Ascending aorta (tissue), 2 donors: ENCODE data around the gene UST. TPM values are rescaled to one million over a fixed set of nuclear protein-coding genes. Genes with fewer than 3 reads are reported as not detected.

Source experiments
- DNase-seq, 2 donors: peaks; one replicate each; pipeline ENCODE4 v3.0.0-alpha.2; 2019; ENCODE audit warnings: low spot score in 2 of 2
- H3K27ac ChIP-seq, 2 donors: fragments of 200-600 bp; sonication (generic); one replicate each; pipeline ENCODE4 v1.5.1; 2016 to 2017; ENCODE audit warnings: mild to moderate bottlenecking in 1 of 2
- H3K27me3 ChIP-seq: fragments of 200-600 bp; sonication (generic); one replicate; pipeline ENCODE4 v1.5.1; 2017
- H3K36me3 ChIP-seq, 2 donors: fragments of 200-600 bp; sonication (generic); one replicate each; pipeline ENCODE4 v1.5.1; 2016
- H3K4me1 ChIP-seq, 2 donors: fragments of 200-600 bp; sonication (generic); one replicate each; pipeline ENCODE4 v1.5.1; 2016 to 2017; ENCODE audit warnings: mild to moderate bottlenecking in 1 of 2
- H3K4me3 ChIP-seq, 2 donors: fragments of 200-600 bp; sonication (generic); one replicate each; pipeline ENCODE4 v1.5.1; 2016 to 2017; ENCODE audit warnings: mild to moderate bottlenecking in 1 of 2
- H3K9me3 ChIP-seq, 2 donors: fragments of 200-600 bp; sonication (generic); one replicate each; pipeline ENCODE4 v1.5.1; 2016
- CTCF ChIP-seq, 3 experiments: fragments of 200-600 bp in 2 of 3; fragments of 450-650 bp in 1 of 3; sonication (generic) in 2 of 3; IDR thresholded peaks; one replicate each; pipeline ENCODE4 v1.5.1; 2016 to 2019; ENCODE audit warnings: antibody characterized with exemption in 3 of 3, mild to moderate bottlenecking in 1 of 3, moderate library complexity in 1 of 3
- intact Hi-C: fragments of 100-400 bp; cut with DNase I; formaldehyde crosslinking; loops from one replicate; pipeline ENCODE4 v1.15.1; 2023
- total RNA-seq: library from RNA; depleted of rRNA; stranded (reverse); fragments of >200 nt; gene quantifications from one replicate; pipeline ENCODE4 v1.1.0, GENCODE V29; 2016

UST gene
- total RNA-seq, 1 donor from 2014 or later = 27.0 TPM

GRCh38 chr6:148904896-148905870 is 158.4 kb downstream of the UST start:
- intact Hi-C loops = no loop called here
- H3K27ac ChIP-seq = no peak overlapping the region
- no peak for TF ChIP-seq CTCF (IDR thresholded peaks at IDR 0.05)
- no peak for DNase-seq
- H3K4me1 ChIP-seq = no peaks in the 10 kb centered on the region
- no peaks in the 10 kb centered on the region for H3K36me3 ChIP-seq
- no peaks in the 10 kb centered on the region for H3K27me3 ChIP-seq
- no peak overlapping the region for H3K4me3 ChIP-seq
- no peaks in the 10 kb centered on the region for H3K9me3 ChIP-seq

- Histone ChIP-seq H3K9me3 (no peaks in the 10 kb centered on the region), H3K4me3 (no peak overlapping the region), H3K4me1 (no peaks in the 10 kb centered on the region), H3K27ac (no peak overlapping the region), H3K36me3 (no peaks in the 10 kb centered on the region), H3K27me3 (no peaks in the 10 kb centered on the region)
- intact Hi-C loops = no loop called here
- no peak for TF ChIP-seq CTCF (IDR thresholded peaks at IDR 0.05)
- no peak for DNase-seq
These were observed 159.1 kb downstream of the UST start for GRCh38 chr6:148905901-148906300.

GRCh38 chr6:148906386-148906785 is 159.6 kb downstream of the UST start:
- Histone ChIP-seq H3K4me1 (no peaks in the 10 kb centered on the region), H3K4me3 (no peak overlapping the region), H3K36me3 (no peaks in the 10 kb centered on the region), H3K9me3 (no peaks in the 10 kb centered on the region), H3K27me3 (no peaks in the 10 kb centered on the region), H3K27ac (no peak overlapping the region)
- TF ChIP-seq CTCF (IDR thresholded peaks at IDR 0.05) = no peak
- DNase-seq = no peak
- intact Hi-C loops = no loop called here

GRCh38 chr6:148907573-148907972 is 160.7 kb downstream of the UST start:
- no peak for TF ChIP-seq CTCF (IDR thresholded peaks at IDR 0.05)
- no peak for DNase-seq
- H3K27me3 ChIP-seq = no peaks in the 10 kb centered on the region
- intact Hi-C loops = no loop called here
- H3K4me1 ChIP-seq = no peaks in the 10 kb centered on the region
- no peak overlapping the region for H3K4me3 ChIP-seq
- H3K9me3 ChIP-seq = no peaks in the 10 kb centered on the region
- H3K27ac ChIP-seq = no peak overlapping the region
- H3K36me3 ChIP-seq = no peaks in the 10 kb centered on the region

GRCh38 chr6:148912252-148912651 is 165.4 kb downstream of the UST start:
- DNase-seq = no peak
- H3K27ac ChIP-seq = no peak overlapping the region
- H3K4me3 ChIP-seq = no peak overlapping the region
- intact Hi-C loops = no loop called here
- TF ChIP-seq CTCF (IDR thresholded peaks at IDR 0.05) = no peak
- no peaks in the 10 kb centered on the region for H3K4me1 ChIP-seq
- H3K27me3 ChIP-seq = no peaks in the 10 kb centered on the region
- H3K9me3 ChIP-seq = no peaks in the 10 kb centered on the region
- no peaks in the 10 kb centered on the region for H3K36me3 ChIP-seq
